NCI-H69 (cell line): Measurements from ENCODE around the gene HMGA1.
"Not testable (repeated sequence)": the region's sequence is repeated elsewhere in the genome, so short reads cannot be mapped to it uniquely, and the experiment has no call there.

ENCODE experiments used
- DNase-seq: peaks from one replicate; lab custom pipeline; 2025; lab: John Stamatoyannopoulos, UW

Gene HMGA1

GRCh38 chr6:34260576-34261267 is 24.0 kb downstream of the HMGA1 start:
- DNase-seq = no peak

- not testable (repeated sequence) for DNase-seq
Measured at GRCh38 chr6:34263484-34263883, 26.8 kb downstream of the HMGA1 start.

GRCh38 chr6:34267746-34268145 is 31.1 kb downstream of the HMGA1 start:
- no peak for DNase-seq

- not testable (repeated sequence) for DNase-seq
Measured at GRCh38 chr6:34269132-34269531, 32.5 kb downstream of the HMGA1 start.

- not testable (repeated sequence) for DNase-seq
Measured at GRCh38 chr6:34269658-34270341, 33.1 kb downstream of the HMGA1 start.

GRCh38 chr6:34272013-34272926 is 35.6 kb downstream of the HMGA1 start:
- no peak for DNase-seq

- DNase-seq = no peak
Measured at GRCh38 chr6:34273242-34273805, 36.7 kb downstream of the HMGA1 start.

GRCh38 chr6:34274129-34274528 is 37.5 kb downstream of the HMGA1 start:
- no peak for DNase-seq

GRCh38 chr6:34275128-34275804 is 38.6 kb downstream of the HMGA1 start:
- DNase-seq = peak; percentile 28

GRCh38 chr6:34276191-34276590 is 39.5 kb downstream of the HMGA1 start:
- DNase-seq = no peak

GRCh38 chr6:34276881-34277762 is 40.4 kb downstream of the HMGA1 start:
- no peak for DNase-seq

GRCh38 chr6:34277763-34278112 is 41.1 kb downstream of the HMGA1 start:
- DNase-seq = no peak

- no peak for DNase-seq
Measured at GRCh38 chr6:34278833-34279232, 42.2 kb downstream of the HMGA1 start.

- DNase-seq = no peak
Measured at GRCh38 chr6:34280216-34280615, 43.5 kb downstream of the HMGA1 start.

- DNase-seq = no peak
Measured at GRCh38 chr6:34281702-34282334, 45.1 kb downstream of the HMGA1 start.

GRCh38 chr6:34284563-34285447 is 48.1 kb downstream of the HMGA1 start:
- no peak for DNase-seq

GRCh38 chr6:34285448-34286164 is 48.9 kb downstream of the HMGA1 start:
- no peak for DNase-seq

- no peak for DNase-seq
Measured at GRCh38 chr6:34288581-34288980, 51.9 kb downstream of the HMGA1 start.

- no peak for DNase-seq
Measured at GRCh38 chr6:34289137-34289536, 52.5 kb downstream of the HMGA1 start.
